OCI-LY1 (cell line): Measurements from ENCODE around the gene KRT35.

Experiments
- CTCF ChIP-seq: fragments of 200-600 bp; sonication (generic), shearing (Covaris generic); IDR thresholded peaks from 2 replicates; pipeline ENCODE4 v1.5.1; 2017; ENCODE audit warnings: mild to moderate bottlenecking, antibody characterized with exemption, low read length, moderate library complexity, mixed read lengths
- EZH2 ChIP-seq: fragments of 200-600 bp; sonication (generic), shearing (Covaris generic); IDR thresholded peaks from 2 replicates; pipeline ENCODE4 v1.8.0; 2017; ENCODE audit warnings: borderline replicate concordance, mixed run types, mild to moderate bottlenecking, antibody characterized with exemption, low read length, moderate library complexity, mixed read lengths

GRCh38 chr17:41486809-41487530, 6.0 kb upstream of the KRT35 start:
- TF ChIP-seq CTCF (peak; percentile 70), EZH2 (no peak)
